Testis (tissue), 2 donors: ENCODE measurements around the gene ABCA13.
"Not testable (repeated sequence)": the region's sequence is repeated elsewhere in the genome, so short reads cannot be mapped to it uniquely, and the experiment has no call there.

Experiments used
- POLR2A ChIP-seq: fragments of 450-650 bp; IDR thresholded peaks from one replicate; pipeline ENCODE4 v1.6.1; 2017; ENCODE audit warnings: antibody characterized with exemption, mild to moderate bottlenecking, moderate library complexity
- TF ChIP-seq, protein P1 (sequence below), 3 experiments: fragments of 450-650 bp in 2 of 3; fragments of 200-600 bp in 1 of 3; sonication (generic) in 1 of 3; IDR thresholded peaks; one replicate each; pipeline ENCODE4 v1.5.1; 2016 to 2019; ENCODE audit warnings: antibody characterized with exemption in 3 of 3, mild to moderate bottlenecking in 2 of 3, moderate library complexity in 1 of 3

DNA sequence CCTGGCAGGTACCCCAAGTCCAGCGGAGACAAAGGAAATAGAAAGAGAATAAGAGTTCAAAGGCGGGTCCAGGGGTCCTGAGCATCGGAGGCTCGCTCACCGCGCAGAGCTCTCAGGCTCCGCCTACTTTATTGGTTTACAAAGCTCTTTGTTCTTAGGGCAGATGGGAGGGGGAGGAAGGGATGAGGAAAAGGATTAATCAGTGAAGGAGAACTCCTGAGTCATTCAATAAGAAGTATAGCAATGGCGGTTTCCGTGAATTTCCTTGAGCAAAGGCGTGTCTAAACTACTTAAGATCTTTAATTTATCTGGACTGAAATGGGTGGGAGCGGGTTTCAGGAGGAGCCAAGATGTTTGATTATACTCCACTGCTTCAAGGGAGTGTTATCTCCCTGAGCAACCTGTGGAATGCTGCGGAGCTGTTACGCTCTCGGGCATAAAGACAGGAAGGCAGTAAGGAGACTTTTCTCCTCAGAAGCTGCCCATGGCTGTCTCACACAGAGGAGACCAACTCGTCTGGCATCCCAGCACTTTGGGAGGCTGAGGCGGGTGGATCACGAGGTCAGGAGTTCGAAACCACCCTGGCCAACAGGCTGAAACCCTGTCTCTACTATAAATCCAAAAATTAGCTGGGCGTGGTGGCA is 29.8 kb downstream of the ABCA13 start:
- TF ChIP-seq, protein P1, sequence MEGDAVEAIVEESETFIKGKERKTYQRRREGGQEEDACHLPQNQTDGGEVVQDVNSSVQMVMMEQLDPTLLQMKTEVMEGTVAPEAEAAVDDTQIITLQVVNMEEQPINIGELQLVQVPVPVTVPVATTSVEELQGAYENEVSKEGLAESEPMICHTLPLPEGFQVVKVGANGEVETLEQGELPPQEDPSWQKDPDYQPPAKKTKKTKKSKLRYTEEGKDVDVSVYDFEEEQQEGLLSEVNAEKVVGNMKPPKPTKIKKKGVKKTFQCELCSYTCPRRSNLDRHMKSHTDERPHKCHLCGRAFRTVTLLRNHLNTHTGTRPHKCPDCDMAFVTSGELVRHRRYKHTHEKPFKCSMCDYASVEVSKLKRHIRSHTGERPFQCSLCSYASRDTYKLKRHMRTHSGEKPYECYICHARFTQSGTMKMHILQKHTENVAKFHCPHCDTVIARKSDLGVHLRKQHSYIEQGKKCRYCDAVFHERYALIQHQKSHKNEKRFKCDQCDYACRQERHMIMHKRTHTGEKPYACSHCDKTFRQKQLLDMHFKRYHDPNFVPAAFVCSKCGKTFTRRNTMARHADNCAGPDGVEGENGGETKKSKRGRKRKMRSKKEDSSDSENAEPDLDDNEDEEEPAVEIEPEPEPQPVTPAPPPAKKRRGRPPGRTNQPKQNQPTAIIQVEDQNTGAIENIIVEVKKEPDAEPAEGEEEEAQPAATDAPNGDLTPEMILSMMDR (IDR thresholded peaks at IDR 0.05), result not testable (repeated sequence)
- not testable (repeated sequence) for TF ChIP-seq POLR2A
